ENCODE measurements around the gene IGDCC3.

IGDCC3 gene
- 0 reads per million in 2 donors for total RNA-seq

DNA sequence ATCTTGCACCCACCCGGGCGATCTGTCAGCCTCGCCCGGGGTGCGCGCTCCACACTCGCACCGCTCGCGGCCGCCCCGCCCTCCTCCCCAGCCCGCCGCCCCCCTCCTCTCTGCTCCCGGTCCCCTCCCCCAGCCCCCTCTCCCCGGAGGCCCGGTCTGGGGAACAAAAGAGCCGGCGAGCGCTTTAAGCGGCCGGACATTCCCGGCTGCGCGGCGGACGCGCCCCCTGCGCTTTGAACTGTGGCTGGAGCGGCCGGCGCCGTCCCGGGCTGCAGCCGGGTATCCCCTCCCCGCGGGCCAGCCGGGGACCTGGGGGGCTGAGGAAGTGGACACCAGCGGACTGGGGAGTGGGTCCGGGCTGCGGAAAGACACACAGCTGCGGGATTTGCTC is at the start of gene IGDCC3:
IGDCC3 (minus strand) TSS at position 27 of the 391 bp plus-strand sequence. CDS start 214 bp downstream, outside the sequence.
- DNase-seq: no peak

DNA sequence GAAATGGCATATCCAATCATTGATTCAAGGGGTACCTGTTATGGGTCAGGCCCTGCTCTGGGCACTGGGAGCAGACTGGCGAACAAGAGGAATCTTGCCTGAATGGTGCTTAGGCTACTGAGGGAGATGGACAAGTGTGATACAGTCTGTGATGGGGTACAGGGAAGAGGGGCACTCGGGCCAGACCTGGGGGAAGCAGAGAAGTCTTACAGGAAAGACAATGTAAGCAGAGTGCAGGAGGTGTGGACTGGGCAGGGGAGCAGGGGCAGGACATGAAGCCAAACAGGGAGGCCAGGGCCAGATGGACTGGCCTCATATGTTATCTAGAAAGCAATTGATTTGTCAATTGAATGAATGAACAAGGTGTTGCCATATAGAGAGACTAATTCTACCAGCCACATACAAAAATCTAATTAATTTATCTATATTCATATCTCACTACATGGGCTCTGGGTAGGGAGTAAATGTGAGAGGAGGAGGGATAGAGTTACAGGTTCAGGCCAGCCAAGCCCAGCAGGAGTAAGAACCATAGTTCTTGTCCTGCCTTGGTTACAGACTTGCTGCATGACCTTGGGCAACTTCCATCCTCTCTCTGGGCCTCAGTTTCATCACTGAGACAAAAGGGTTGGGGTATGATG is 48.5 kb upstream of the IGDCC3 start:
- no peak for DNase-seq

- no peak for DNase-seq
Observed at GRCh38 chr15:65424683-65425082, 46.9 kb upstream of the IGDCC3 start.

GRCh38 chr15:65423976-65424679 is 46.3 kb upstream of the IGDCC3 start:
- no peak for DNase-seq

DNA sequence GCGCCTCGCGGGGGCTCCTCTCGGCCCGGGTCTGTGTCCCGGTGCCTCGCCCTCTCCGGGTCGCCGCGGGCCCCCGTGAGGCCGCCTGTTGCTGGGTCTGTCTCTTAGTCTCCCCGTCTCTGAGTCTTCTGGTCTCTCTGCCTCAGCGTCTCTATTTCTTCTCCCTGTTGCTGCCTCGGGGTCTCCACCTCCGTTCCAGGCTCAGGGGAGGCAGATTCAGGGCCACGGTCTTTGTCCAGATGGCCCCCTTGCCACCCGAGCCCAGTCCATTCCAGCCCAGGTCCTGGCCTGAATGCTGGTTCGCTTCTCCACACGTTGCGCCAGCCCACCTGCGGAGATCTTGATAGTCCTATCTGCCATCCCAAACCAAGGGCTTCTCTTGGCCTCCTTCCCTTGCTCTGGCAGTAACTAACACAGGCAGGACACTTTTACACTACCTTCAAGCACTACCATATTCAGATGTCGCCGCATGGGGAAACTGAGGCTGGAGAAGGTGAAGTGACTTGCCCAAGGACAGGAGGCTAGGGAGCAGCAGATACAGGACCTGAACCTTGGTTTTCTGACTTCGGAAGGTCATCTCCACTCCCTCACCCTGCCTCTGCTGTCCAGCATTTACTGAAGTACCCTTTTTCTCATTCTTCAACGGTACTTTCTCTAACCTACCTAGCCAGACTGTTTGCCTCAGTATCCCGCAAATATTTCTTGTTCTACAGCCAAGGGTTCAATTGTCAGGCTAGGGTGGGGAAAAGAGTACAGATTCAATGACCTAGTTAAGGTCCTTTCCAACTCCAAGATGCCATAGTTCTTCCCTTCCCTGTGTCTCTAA is 45.6 kb upstream of the IGDCC3 start:
- DNase-seq: no peak

GRCh38 chr15:65421360-65422215 is 43.8 kb upstream of the IGDCC3 start:
- no peak for DNase-seq

- DNase-seq: no peak
Observed at GRCh38 chr15:65420975-65421359, 43.2 kb upstream of the IGDCC3 start.

GRCh38 chr15:65418596-65418995 is 40.8 kb upstream of the IGDCC3 start:
- no peak for DNase-seq

DNA sequence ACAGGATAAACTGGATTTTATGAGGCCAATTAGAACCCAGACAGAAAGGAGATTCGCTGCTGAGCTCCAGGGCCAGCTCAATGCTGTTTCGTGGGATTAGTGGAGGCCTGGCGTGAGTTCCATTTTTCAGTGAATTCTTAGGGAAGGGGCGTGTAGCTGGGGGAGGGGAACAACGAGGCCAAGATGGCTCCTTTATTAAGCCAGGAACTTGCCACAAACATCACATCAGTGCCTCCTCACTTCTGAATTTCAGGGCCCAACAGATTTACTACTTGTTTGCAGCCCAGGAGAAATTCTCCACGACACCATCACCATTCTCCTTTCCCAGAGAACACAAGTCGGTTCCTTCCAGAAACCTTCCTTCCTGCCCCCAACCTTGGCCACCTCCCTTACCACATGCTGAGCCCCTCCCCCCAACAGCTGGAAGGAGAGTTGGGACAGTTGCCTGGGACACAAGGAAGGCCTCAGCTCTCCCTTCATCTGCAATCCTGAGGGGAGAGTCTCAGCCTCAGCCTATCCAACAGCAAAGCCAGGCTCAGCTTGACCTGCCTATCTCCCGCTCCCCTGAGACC is 39.1 kb upstream of the IGDCC3 start:
- no peak for DNase-seq

DNA sequence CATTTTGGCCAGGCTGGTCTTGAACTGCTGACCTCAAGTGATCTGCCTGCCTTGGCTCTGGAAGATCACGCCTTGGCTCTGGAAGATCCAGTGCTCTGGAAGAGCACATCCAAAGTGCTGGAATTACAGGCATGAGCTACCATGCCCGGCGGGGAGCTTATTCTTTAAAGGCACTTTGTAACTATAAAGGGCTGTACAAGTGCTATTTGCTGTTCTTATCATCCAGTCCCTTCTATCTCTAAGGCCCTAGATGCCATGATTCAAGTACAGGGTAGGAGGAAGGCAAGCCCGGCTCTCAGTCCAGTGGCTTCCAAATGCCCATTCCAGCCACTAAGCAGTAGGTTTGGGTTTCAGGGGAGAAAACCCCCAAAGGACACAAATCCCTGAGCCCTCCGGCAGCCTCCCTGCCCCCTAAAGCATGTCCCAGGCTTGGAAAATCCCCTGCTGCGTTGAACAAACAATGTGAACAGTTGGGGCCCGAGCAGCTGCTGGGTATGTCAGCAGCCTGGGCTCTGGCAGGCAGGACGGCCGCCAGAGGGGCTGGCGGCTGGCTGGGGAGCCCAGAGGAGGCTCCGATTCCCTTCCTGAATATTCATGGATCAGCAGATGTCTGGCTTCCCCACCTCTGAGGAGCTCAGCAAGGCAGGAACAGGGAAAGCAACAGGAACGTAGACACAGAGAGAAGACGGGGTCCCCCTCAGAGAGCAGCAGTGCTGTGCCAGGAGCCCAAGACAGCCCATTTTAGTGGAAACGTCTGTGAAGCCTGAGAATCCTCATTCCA is 37.2 kb upstream of the IGDCC3 start:
- no peak for DNase-seq

DNA sequence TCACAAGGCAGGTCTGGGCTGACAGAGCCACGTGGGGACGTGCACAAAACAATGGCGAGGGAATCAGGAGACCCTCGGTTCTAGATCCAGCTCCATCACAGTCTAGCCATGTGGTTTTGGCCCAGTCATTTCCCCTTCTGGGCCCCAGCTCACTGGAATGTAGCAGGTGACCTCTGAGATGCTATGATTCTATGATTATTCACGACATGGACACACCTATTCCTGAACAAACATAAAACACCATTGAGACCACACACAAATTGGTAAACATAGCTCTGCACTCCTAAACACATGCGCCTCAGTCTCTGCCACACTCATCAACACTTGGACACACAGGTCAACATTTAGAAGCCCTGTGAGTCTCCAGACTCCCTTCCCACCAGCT is 36.0 kb upstream of the IGDCC3 start:
- no peak for DNase-seq

- DNase-seq: no peak
Observed at GRCh38 chr15:65413051-65413759, 35.4 kb upstream of the IGDCC3 start.

DNA sequence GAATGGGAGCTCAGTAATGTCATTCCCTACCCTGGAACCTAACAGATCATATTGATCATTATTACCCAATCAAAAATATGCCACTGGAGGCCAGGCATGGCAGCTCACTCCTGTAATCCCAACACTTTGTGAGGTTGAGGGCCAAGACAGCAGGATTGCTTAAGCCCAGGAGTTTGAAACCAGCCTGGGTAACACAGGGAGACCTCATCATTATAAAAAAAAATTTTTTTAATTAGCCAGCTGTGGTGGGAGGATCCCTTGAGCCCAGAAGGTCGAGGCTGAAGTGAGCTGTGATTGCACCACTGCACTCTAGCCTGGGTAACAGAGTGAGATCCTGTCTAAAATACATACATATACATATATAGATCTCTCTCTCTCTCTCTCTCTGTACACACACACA is 34.8 kb upstream of the IGDCC3 start:
- no peak for DNase-seq

DNA sequence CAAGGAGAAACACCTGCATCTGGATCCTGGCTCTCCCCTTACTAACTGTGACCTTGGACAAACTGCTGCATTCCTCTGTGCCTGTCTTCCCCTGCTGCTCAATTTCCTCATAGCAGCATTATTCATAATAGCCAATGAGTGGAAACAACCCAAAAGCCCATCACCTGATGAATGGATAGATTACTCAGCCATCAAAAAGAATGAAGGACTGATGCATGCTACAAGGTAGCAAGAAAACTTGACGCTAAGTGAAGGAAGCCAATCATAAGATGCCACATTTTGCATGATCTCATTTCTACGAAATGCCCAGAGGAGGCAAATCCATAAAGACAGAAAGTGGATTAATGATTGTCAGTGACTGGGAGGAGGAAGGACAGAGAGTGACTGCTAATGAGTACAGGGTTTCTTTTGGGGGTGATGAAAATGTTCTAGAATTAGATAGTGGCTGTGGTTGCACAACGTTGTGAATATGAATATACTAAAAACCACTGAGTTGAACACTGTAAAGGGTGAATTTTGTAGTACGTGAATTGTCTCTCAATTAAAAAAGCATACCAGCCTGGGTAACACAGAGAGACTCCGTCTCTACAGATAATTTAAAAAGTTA is 33.8 kb upstream of the IGDCC3 start:
- DNase-seq: no peak

GRCh38 chr15:65410972-65411371 is 33.2 kb upstream of the IGDCC3 start:
- no peak for DNase-seq

DNA sequence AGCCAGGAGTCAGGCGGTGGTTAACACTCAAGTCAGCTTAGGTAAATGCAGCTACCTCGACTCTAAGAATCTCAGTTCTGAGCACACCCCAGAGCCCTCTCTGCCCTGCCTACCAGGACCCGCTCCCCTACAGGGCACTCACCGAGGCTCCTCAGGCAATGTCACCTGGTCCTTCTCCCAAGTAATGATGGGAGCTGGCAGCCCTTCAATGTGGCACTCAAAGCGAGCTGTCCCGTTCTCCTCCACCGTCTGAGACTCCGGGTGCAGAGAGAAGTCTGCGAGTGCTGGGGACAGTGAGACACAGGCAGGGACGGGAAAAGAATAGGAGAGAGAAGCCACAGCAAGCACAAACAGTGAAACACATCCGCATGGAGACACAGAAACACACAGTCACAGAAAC is 32.2 kb upstream of the IGDCC3 start:
- no peak for DNase-seq

- no peak for DNase-seq
Observed at GRCh38 chr15:65409036-65409631, 31.3 kb upstream of the IGDCC3 start.

DNA sequence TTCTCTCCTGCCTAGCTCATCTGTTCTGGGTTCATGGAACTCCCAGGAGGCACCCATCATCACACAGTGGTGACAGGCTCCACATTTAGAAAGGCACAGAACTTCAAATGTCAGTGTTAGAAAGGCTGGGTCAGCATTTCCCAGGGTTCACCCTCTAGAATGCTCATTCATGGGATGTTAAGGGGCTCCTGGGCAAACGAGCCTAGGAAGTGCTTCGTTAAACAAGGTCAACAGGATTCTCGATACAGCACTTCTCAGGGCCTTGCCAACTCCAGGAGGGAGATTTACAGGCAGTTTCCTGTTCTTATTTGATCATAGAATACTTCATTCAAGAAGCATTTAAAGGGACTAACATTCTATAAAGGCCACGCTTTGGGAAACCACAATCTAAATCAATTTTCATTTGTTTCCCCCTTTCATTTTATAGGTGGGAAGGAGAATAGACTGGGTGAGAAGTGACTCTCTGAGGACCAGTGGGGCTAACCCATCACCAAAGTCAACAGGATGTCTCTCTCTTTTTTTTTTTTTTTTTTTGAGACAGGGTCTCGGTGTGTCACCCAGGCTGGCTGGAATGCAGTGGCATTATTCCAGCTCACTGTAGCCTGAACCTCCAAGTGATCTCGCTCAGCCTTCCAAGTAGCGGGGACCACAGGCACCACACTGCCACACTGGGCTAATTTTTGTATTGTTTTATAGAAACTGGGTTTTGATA is 30.7 kb upstream of the IGDCC3 start:
- DNase-seq: no peak

GRCh38 chr15:65406424-65407000 is 28.7 kb upstream of the IGDCC3 start:
- no peak for DNase-seq

All from activated gamma-delta T cell (primary cell).